PFSK-1 (cell line): ENCODE measurements around the gene WRAP73.

ENCODE experiments used
- FOXP2 ChIP-seq: optimal IDR thresholded peaks from 2 replicates; pipeline ENCODE3; 2011; ENCODE audit warnings: borderline replicate concordance, control low read depth, inconsistent platforms; ENCODE audit not compliant: insufficient read depth; ENCODE audit errors: extremely low read length, extremely low read depth
- POLR2AphosphoS5 ChIP-seq: IDR thresholded peaks from 2 replicates; pipeline ENCODE4 v1.6.1; 2012; ENCODE audit warnings: low read depth, mild to moderate bottlenecking, control low read depth, low read length, moderate library complexity
- REST ChIP-seq, 2 experiments: IDR thresholded peaks; 2 replicates each; pipeline versions ENCODE4 v1.6.1 to v1.8.0; 2011 to 2012; ENCODE audit warnings: low read depth in 2 of 2, low read length in 2 of 2, control low read depth in 1 of 2, inconsistent platforms in 1 of 2, mild to moderate bottlenecking in 1 of 2, moderate library complexity in 1 of 2; ENCODE audit not compliant: insufficient read depth in 1 of 2
- SIN3A ChIP-seq: IDR thresholded peaks from 2 replicates; pipeline ENCODE4 v1.6.1; 2012; ENCODE audit warnings: mild to moderate bottlenecking, low read length, moderate library complexity, borderline replicate concordance; ENCODE audit not compliant: insufficient read depth
- TAF1 ChIP-seq: IDR thresholded peaks from 2 replicates; pipeline ENCODE4 v1.6.1; 2012; ENCODE audit warnings: low read length, control low read depth, borderline replicate concordance; ENCODE audit not compliant: insufficient read depth

The WRAP73 gene

DNA sequence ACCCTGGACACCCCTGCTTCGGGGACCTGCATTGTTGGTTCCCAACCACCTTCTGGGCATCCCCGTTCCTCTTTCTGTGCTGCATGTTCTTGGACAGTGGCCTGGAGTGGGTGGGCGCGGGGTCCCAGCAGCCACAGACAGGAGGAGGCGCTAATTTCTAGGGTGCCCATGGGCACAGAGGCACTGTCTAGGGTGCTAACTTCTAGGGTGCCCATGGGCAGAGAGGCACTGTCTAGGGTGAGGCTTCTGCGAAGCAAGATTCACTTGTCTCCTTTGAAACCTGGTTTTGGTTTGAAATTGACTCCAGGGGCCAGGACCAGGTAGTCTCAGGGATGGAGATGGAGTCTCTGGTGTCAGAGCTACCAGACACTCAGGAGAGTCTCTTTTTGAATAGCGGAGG is 37.8 kb downstream of the WRAP73 start:
- TF ChIP-seq FOXP2 (no peak), REST (IDR thresholded peaks at IDR 0.05; ENCODE audit: insufficient read depth in 1 of 2, low read depth in 2 of 2, low read length in 2 of 2) (no peak), POLR2AphosphoS5 (no peak), TAF1 (no peak), SIN3A (no peak)

DNA sequence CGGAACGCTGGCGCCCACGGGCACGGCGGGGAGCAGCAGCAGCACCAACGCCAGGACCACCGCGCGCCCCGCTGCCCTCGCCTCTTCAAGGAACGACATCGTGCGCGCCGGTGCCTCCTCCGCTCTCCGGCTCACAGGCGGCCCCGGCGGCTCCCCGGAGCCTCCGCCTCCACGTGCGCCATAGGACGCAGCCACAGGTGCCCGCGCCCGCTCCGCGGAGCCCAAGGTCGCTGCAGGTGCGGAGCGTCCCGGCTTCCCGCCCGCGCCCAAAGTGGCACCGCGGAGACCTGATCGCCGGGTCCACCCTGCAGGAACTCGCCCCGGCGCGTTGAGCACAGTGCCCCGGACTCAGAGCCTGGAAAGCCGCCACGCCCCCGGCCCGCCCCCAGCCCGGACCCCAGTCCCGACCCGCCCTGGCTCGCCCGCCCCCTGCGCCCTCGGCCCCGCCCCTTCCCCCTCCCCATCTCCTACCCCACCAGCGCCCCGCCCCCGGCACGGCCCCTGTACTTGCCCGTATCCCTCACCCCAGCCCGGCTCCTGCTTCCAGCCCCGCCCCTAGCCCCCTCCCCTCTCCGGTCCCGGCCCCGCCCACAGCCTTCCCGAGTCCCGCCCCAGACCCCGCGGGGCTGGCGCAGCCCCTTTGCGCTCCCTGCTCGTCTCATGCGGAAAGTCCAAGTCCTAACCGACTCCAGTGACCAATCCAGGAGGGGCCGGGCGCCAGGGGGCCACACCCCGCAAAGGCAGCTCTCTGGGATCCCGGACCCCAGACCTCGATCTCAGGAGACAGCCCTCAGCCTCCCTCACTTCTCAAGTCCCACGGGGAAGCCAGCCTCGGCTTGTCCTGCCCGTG is 38.5 kb downstream of the WRAP73 start, which contains the start of gene MEGF6:
TSS of gene MEGF6 (minus strand) at position 339 of the 850 bp plus-strand sequence. CDS start at position 99, 240 bp downstream.
- no peak for TF ChIP-seq TAF1
- no peak for TF ChIP-seq REST (IDR thresholded peaks at IDR 0.05; ENCODE audit: insufficient read depth in 1 of 2, low read depth in 2 of 2, low read length in 2 of 2)
- TF ChIP-seq FOXP2 = no peak
- no peak for TF ChIP-seq SIN3A
- no peak for TF ChIP-seq POLR2AphosphoS5

DNA sequence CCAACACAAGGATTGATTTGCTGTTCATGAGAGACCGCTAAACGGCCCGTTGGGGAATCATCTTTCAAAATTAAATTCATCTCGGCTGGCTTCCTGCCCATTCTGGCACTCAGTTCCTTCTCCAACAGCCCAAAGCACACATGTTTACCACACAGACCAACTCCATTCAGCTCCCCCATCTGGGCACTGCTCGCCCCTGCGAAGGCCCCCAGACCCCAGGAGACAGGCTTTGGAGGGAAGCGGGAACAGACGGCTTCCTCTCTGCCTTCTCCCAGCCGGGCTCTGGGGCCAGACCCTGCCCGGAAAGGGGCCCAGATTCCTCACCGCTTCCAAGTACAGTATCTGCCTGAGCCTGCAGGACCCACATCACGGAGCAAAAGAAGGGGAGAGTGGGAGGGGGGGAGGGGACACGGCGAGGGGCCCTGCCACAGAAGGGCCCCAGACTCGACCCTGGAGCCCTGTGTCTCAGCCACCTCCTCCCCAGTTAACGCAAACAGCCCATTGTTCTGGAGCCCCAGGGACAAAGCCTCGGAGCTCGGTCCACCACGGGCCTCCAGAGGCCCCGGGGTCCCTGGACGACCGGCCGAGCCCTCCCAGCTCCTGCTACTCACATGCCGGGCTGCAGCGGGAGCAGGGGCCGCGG is 39.3 kb downstream of the WRAP73 start:
- TF ChIP-seq POLR2AphosphoS5 = no peak
- no peak for TF ChIP-seq REST (IDR thresholded peaks at IDR 0.05; ENCODE audit: insufficient read depth in 1 of 2, low read depth in 2 of 2, low read length in 2 of 2)
- no peak for TF ChIP-seq TAF1
- no peak for TF ChIP-seq SIN3A
- no peak for TF ChIP-seq FOXP2

- TF ChIP-seq FOXP2 (no peak), REST (IDR thresholded peaks at IDR 0.05; ENCODE audit: insufficient read depth in 1 of 2, low read depth in 2 of 2, low read length in 2 of 2) (no peak), TAF1 (no peak), SIN3A (no peak), POLR2AphosphoS5 (no peak)
Observed at GRCh38 chr1:3609769-3610526, 40.0 kb downstream of the WRAP73 start.
